GM21737 (cell line): Measurements from ENCODE around the gene RHOJ.
"Not testable (repeated sequence)": the region's sequence is repeated elsewhere in the genome, so short reads cannot be mapped to it uniquely, and the experiment has no call there.

Source experiments
- ATAC-seq: cut with Tn5 transposase; IDR thresholded peaks from one replicate; pipeline ENCODE4 v1.9.1; 2021; ENCODE audit warnings: mild to moderate bottlenecking, moderate library complexity; ENCODE audit not compliant: unreplicated experiment

RHOJ gene

GRCh38 chr14:63204407-63205043 lies at the start of gene RHOJ:
Gene RHOJ, plus strand, starts transcription at chr14:63204443. Its CDS starts 427 bp downstream, at chr14:63204870.
- ATAC-seq: no peak

- no peak for ATAC-seq
These were observed 48.6 kb upstream of the RHOJ start for GRCh38 chr14:63155511-63156185.

- no peak for ATAC-seq
These were observed 47.0 kb upstream of the RHOJ start for GRCh38 chr14:63157195-63157594.

- ATAC-seq: no peak
These were observed 40.9 kb upstream of the RHOJ start for GRCh38 chr14:63163306-63163705.

GRCh38 chr14:63164108-63164683 lies 40.0 kb upstream of the RHOJ start:
- ATAC-seq: no peak

- not testable (repeated sequence) for ATAC-seq
These were observed 39.0 kb upstream of the RHOJ start for GRCh38 chr14:63165267-63165666.

GRCh38 chr14:63167044-63167443 lies 37.2 kb upstream of the RHOJ start:
- no peak for ATAC-seq

- ATAC-seq: no peak
These were observed 29.5 kb upstream of the RHOJ start for GRCh38 chr14:63174760-63175191.

GRCh38 chr14:63175531-63175930 lies 28.7 kb upstream of the RHOJ start:
- no peak for ATAC-seq

GRCh38 chr14:63178912-63179311 lies 25.3 kb upstream of the RHOJ start:
- ATAC-seq: no peak

GRCh38 chr14:63179383-63179782 lies 24.9 kb upstream of the RHOJ start:
- no peak for ATAC-seq

- ATAC-seq: no peak
These were observed 24.2 kb upstream of the RHOJ start for GRCh38 chr14:63180011-63180410.

GRCh38 chr14:63182968-63183367 lies 21.3 kb upstream of the RHOJ start:
- no peak for ATAC-seq

- ATAC-seq: no peak
These were observed 17.8 kb upstream of the RHOJ start for GRCh38 chr14:63186453-63186852.

GRCh38 chr14:63191211-63191610 lies 13.0 kb upstream of the RHOJ start:
- ATAC-seq: no peak

GRCh38 chr14:63192085-63192484 lies 12.2 kb upstream of the RHOJ start:
- ATAC-seq: no peak

GRCh38 chr14:63193236-63193635 lies 11.0 kb upstream of the RHOJ start:
- ATAC-seq: no peak

- no peak for ATAC-seq
These were observed 4.1 kb upstream of the RHOJ start for GRCh38 chr14:63200035-63200740.

GRCh38 chr14:63200767-63201166 lies 3.5 kb upstream of the RHOJ start:
- no peak for ATAC-seq

GRCh38 chr14:63203015-63203414 lies 1.2 kb upstream of the RHOJ start:
- no peak for ATAC-seq

GRCh38 chr14:63203618-63204406 lies 431 bp upstream of the RHOJ start:
- no peak for ATAC-seq
